HL-60 (cell line): ENCODE data around the gene ZDHHC20.

Experiments
- DNase-seq, 2 experiments: peaks; one replicate each; pipeline ENCODE4 v3.0.0-alpha.2; 2010 to 2020; ENCODE audit warnings: low read depth in 1 of 2, low spot score in 1 of 2
- H3K27ac ChIP-seq: fragments of 250-450 bp; sonication (Bioruptor Pico); replicated peaks from 2 replicates; pipeline ENCODE4 v1.5.1; 2020; ENCODE audit warnings: mild to moderate bottlenecking, moderate library complexity
- H3K27me3 ChIP-seq: fragments of 250-450 bp; sonication (Bioruptor Pico); 2 replicates; pipeline ENCODE4 v1.5.1; 2021; ENCODE audit warnings: mild to moderate bottlenecking, moderate library complexity; ENCODE audit not compliant: insufficient read depth, poor library complexity, severe bottlenecking
- H3K4me3 ChIP-seq: replicated peaks from 2 replicates; pipeline ENCODE4 v1.5.1; 2011; ENCODE audit warnings: mild to moderate bottlenecking, control low read depth, low read length; ENCODE audit not compliant: insufficient read depth
- GABPA ChIP-seq: IDR thresholded peaks from 2 replicates; pipeline ENCODE4 v1.6.1; 2012; ENCODE audit warnings: low read depth
- POLR2AphosphoS5 ChIP-seq: IDR thresholded peaks from 2 replicates; pipeline ENCODE4 v1.6.1; 2012; ENCODE audit warnings: low read depth
- SPI1 ChIP-seq: IDR thresholded peaks from 2 replicates; pipeline ENCODE4 v1.6.1; 2012; ENCODE audit warnings: low read depth, mild to moderate bottlenecking, borderline replicate concordance
- TF ChIP-seq, protein P1 (sequence below): IDR thresholded peaks from one replicate; pipeline ENCODE4 v1.5.1; 2011; ENCODE audit warnings: low read length, control low read depth, inconsistent platforms; ENCODE audit not compliant: insufficient read depth
- TF ChIP-seq, protein P2 (sequence below): IDR thresholded peaks from 2 replicates; pipeline ENCODE4 v1.6.1; 2012; ENCODE audit warnings: low read depth; ENCODE audit not compliant: insufficient replicate concordance

ZDHHC20 gene

DNA sequence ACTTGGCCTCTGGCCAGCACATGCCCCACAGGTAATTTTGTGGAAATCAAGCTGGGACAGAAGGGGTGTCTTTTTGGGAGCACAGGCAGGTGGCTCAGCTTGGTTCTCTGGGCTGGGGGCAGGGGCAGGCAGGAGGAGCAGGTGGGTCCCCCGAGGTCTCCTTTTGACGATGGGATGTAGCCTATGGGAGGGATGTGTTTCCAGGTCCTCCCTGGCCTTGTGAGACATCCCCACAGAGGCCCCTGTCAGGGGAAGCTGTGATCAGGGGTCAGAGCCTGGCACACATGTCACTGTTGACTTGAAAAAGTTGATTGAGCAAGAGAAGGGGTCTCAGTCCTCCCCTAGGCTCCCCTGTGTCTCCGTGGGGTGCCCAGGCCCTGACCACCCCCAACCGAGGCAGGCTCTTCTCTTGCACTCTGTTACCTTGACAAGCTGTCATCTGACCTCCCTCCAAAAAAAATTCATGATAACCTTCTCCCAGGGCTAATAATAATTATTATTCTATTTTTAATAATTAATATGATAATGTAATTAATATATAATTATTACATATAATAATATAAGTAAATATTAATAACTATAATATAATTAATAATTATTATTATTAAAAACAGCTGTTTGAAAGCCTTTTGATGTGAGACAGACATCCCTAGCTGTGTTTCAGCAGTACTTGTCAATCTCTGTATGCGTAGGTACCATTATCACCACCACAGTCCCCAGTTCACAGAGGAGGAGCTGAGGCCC lies 116.2 kb downstream of the ZDHHC20 start:
- H3K4me3 ChIP-seq, result no peak overlapping the region
- DNase-seq, result no peak
- H3K27ac ChIP-seq, result no peak overlapping the region
- no peaks in the 10 kb centered on the region for H3K27me3 ChIP-seq
- TF ChIP-seq, protein P1, sequence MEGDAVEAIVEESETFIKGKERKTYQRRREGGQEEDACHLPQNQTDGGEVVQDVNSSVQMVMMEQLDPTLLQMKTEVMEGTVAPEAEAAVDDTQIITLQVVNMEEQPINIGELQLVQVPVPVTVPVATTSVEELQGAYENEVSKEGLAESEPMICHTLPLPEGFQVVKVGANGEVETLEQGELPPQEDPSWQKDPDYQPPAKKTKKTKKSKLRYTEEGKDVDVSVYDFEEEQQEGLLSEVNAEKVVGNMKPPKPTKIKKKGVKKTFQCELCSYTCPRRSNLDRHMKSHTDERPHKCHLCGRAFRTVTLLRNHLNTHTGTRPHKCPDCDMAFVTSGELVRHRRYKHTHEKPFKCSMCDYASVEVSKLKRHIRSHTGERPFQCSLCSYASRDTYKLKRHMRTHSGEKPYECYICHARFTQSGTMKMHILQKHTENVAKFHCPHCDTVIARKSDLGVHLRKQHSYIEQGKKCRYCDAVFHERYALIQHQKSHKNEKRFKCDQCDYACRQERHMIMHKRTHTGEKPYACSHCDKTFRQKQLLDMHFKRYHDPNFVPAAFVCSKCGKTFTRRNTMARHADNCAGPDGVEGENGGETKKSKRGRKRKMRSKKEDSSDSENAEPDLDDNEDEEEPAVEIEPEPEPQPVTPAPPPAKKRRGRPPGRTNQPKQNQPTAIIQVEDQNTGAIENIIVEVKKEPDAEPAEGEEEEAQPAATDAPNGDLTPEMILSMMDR, result no peak
- TF ChIP-seq SPI1, result no peak
- TF ChIP-seq, protein P2, sequence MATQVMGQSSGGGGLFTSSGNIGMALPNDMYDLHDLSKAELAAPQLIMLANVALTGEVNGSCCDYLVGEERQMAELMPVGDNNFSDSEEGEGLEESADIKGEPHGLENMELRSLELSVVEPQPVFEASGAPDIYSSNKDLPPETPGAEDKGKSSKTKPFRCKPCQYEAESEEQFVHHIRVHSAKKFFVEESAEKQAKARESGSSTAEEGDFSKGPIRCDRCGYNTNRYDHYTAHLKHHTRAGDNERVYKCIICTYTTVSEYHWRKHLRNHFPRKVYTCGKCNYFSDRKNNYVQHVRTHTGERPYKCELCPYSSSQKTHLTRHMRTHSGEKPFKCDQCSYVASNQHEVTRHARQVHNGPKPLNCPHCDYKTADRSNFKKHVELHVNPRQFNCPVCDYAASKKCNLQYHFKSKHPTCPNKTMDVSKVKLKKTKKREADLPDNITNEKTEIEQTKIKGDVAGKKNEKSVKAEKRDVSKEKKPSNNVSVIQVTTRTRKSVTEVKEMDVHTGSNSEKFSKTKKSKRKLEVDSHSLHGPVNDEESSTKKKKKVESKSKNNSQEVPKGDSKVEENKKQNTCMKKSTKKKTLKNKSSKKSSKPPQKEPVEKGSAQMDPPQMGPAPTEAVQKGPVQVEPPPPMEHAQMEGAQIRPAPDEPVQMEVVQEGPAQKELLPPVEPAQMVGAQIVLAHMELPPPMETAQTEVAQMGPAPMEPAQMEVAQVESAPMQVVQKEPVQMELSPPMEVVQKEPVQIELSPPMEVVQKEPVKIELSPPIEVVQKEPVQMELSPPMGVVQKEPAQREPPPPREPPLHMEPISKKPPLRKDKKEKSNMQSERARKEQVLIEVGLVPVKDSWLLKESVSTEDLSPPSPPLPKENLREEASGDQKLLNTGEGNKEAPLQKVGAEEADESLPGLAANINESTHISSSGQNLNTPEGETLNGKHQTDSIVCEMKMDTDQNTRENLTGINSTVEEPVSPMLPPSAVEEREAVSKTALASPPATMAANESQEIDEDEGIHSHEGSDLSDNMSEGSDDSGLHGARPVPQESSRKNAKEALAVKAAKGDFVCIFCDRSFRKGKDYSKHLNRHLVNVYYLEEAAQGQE, result no peak
- no peak for TF ChIP-seq GABPA
- no peak for TF ChIP-seq POLR2AphosphoS5

DNA sequence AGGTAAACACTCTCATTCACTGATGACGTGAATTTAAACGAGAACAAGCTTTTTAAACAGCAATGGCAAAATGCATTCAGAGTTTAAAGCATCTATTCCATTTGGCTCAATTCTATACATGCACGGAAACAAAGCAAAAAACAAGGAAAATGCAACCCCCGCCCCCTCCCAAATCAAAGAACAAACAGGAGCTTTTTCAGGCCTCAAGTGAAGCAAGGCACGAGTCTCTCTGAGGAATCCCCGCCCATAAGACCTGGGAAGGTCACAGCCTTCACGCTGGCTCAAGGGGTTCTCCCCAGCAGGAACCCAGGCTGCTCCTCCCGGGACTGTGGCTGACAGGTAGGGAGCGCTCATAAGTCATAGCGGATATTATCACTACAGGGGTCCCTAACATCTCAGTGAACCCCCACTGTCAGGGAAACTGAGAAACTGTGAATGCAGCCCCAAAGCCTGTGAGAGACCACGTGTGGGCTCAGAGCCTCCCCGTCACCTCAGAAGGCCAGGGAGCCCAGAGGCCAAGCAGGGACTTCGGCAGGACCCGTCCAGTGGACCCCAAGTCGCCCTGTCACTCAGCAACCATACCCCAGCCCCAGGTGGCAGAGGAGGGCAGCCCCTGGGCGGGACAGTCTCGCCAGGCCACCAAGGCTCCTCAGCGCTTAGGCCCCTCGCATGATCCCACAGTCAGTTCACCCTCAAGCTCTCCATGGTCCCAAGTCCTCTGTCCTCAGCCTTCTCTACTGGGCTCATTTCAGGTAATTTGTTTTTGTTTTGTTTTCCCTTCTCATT lies 117.3 kb downstream of the ZDHHC20 start:
- Histone ChIP-seq H3K27ac (no peak overlapping the region), H3K4me3 (no peak overlapping the region), H3K27me3 (no peaks in the 10 kb centered on the region)
- DNase-seq, result no peak
- TF ChIP-seq, protein P1, result no peak
- TF ChIP-seq GABPA (no peak), POLR2AphosphoS5 (no peak), SPI1 (no peak)
- TF ChIP-seq, protein P2, result no peak

DNA sequence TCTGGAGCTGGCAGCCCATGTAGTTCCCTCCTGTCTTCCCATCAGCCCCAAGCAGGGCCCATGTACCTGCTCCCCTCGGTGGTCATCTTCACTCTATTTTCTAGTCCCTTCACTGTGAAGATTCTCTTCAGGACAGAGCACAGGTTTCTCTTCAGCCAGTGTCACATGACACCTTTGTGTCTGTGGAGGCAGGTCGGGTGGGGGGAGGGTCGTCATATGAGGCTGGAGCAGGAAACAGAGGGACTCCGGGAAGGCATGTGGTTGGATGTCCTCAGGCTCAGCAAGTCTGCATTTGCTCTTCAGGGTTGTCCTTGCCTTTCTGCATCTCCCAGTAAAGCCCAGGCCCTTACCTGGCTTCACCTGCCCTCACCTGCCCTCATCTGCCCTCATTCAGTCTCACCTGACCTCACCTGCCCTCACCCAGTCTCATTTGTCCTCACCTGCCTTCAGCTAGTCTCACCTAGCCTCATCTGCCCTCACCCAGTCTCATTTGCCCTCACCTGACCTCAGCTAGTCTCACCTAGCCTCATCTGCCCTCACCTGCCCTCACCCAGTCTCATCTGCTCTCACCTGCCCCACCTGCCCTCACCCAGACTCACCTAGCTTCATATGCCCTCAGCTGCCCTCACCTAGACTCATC lies 120.3 kb downstream of the ZDHHC20 start:
- no peak for DNase-seq
- TF ChIP-seq, protein P2, result no peak
- TF ChIP-seq, protein P1, result no peak
- TF ChIP-seq GABPA (no peak), POLR2AphosphoS5 (no peak), SPI1 (no peak)
- no peak overlapping the region for H3K4me3 ChIP-seq
- H3K27me3 ChIP-seq, result no peaks in the 10 kb centered on the region
- no peak overlapping the region for H3K27ac ChIP-seq
